Measurements from ENCODE around the gene C11orf58.

Gene C11orf58

GRCh38 chr11:16773981-16774935, 35.8 kb downstream of the C11orf58 start:
- no peak overlapping the region for H3K27ac ChIP-seq
- H3K4me1 ChIP-seq: peaks cover 0 to 6% (median 0%) of the 10 kb centered on the region in 4 donors
- peak in 1 of 2 donors; percentile 29 for DNase-seq
- H3K9me3 ChIP-seq: no peaks in the 10 kb centered on the region
- no peak for TF ChIP-seq CTCF (IDR thresholded peaks at IDR 0.05)
- intact Hi-C loops (cut with DNase I; ENCODE audit: low total_unique reads): no loop called here
- H3K4me3 ChIP-seq: no peak overlapping the region
- H3K27me3 ChIP-seq: no peaks in the 10 kb centered on the region
- H3K36me3 ChIP-seq: peaks cover 0 to 11% (median 0%) of the 10 kb centered on the region in 3 donors

GRCh38 chr11:16774936-16775613, 36.6 kb downstream of the C11orf58 start:
- intact Hi-C loops (cut with DNase I; ENCODE audit: low total_unique reads): no loop called here
- no peak for TF ChIP-seq CTCF (IDR thresholded peaks at IDR 0.05)
- Histone ChIP-seq H3K4me1 (peaks cover 0 to 6% (median 0%) of the 10 kb centered on the region in 4 donors), H3K9me3 (no peaks in the 10 kb centered on the region), H3K27me3 (no peaks in the 10 kb centered on the region), H3K36me3 (peaks cover 0 to 11% (median 0%) of the 10 kb centered on the region in 3 donors), H3K4me3 (no peak overlapping the region), H3K27ac (no peak overlapping the region)
- peak in 1 of 2 donors; percentile 39 for DNase-seq

- H3K36me3 ChIP-seq: peaks cover 0 to 11% (median 0%) of the 10 kb centered on the region in 3 donors
- intact Hi-C loops (cut with DNase I; ENCODE audit: low total_unique reads): no loop called here
- no peaks in the 10 kb centered on the region for H3K27me3 ChIP-seq
- no peaks in the 10 kb centered on the region for H3K9me3 ChIP-seq
- no peak overlapping the region for H3K27ac ChIP-seq
- DNase-seq: peak in 1 of 2 donors; percentile 48
- TF ChIP-seq CTCF (IDR thresholded peaks at IDR 0.05): no peak
- H3K4me1 ChIP-seq: peaks cover 0 to 6% (median 0%) of the 10 kb centered on the region in 4 donors
- H3K4me3 ChIP-seq: no peak overlapping the region
Observed at GRCh38 chr11:16775614-16776283, 37.3 kb downstream of the C11orf58 start.

- intact Hi-C loops (cut with DNase I; ENCODE audit: low total_unique reads): no loop called here
- Histone ChIP-seq H3K27ac (no peak overlapping the region), H3K4me1 (peaks cover 0 to 6% (median 0%) of the 10 kb centered on the region in 4 donors), H3K9me3 (no peaks in the 10 kb centered on the region), H3K36me3 (peaks cover 0 to 11% (median 0%) of the 10 kb centered on the region in 3 donors), H3K4me3 (no peak overlapping the region), H3K27me3 (no peaks in the 10 kb centered on the region)
- DNase-seq: peak in 1 of 2 donors; percentile 62
- no peak for TF ChIP-seq CTCF (IDR thresholded peaks at IDR 0.05)
Observed at GRCh38 chr11:16776711-16777612, 38.5 kb downstream of the C11orf58 start.

All from tibial artery (tissue), 4 donors.